AG10803 (cell line): Measurements from ENCODE around the gene L1CAM.

Experiments
- DNase-seq: peaks from one replicate; pipeline ENCODE4 v3.0.0; 2010; ENCODE audit warnings: low read depth
- H3K4me3 ChIP-seq: 2 replicates; pipeline ENCODE4 v1.5.1; 2011; ENCODE audit warnings: mild to moderate bottlenecking, low read length, control low read depth
- TF ChIP-seq, protein P1 (sequence below): conservative IDR thresholded peaks from 2 replicates; pipeline ENCODE4 v1.5.1; 2011; ENCODE audit warnings: mild to moderate bottlenecking, low read length, control low read depth, inconsistent platforms

Gene L1CAM

DNA sequence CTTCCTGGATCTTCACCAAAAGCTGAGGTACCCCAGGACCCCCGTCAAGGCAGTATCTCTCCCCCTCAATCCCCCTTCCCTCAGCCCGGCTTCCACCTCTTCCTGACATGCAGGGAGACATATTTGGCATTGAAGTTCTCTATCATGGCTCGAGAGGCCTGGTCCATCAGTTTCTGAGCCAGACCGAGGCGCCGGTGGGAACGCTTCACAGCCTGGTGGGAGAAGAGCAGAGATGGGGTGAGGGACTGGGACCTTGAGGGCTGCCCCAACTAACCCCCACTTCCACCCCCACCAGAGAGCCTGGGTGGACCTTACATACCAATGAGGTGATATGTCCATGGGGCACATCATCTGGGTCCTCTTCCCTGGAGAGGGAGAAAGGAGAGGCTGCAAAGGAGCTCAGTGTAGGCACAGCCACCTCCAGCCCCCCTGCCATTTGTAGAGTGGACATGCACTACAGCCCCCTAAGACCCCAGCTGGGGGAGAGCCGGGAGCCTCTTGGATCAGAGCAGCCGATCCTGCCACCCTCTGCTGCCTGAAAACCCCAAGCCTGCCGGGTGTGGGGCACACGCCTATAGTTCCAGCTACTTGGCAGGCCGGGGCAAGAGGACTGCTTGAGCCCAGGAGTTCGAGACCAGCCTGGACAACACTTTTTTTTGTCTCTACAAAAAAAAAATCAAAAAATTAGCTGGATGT is 46.4 kb upstream of the L1CAM start:
- DNase-seq = no peak
- TF ChIP-seq, protein P1, sequence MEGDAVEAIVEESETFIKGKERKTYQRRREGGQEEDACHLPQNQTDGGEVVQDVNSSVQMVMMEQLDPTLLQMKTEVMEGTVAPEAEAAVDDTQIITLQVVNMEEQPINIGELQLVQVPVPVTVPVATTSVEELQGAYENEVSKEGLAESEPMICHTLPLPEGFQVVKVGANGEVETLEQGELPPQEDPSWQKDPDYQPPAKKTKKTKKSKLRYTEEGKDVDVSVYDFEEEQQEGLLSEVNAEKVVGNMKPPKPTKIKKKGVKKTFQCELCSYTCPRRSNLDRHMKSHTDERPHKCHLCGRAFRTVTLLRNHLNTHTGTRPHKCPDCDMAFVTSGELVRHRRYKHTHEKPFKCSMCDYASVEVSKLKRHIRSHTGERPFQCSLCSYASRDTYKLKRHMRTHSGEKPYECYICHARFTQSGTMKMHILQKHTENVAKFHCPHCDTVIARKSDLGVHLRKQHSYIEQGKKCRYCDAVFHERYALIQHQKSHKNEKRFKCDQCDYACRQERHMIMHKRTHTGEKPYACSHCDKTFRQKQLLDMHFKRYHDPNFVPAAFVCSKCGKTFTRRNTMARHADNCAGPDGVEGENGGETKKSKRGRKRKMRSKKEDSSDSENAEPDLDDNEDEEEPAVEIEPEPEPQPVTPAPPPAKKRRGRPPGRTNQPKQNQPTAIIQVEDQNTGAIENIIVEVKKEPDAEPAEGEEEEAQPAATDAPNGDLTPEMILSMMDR = no peak
- no peak overlapping the region for H3K4me3 ChIP-seq

DNA sequence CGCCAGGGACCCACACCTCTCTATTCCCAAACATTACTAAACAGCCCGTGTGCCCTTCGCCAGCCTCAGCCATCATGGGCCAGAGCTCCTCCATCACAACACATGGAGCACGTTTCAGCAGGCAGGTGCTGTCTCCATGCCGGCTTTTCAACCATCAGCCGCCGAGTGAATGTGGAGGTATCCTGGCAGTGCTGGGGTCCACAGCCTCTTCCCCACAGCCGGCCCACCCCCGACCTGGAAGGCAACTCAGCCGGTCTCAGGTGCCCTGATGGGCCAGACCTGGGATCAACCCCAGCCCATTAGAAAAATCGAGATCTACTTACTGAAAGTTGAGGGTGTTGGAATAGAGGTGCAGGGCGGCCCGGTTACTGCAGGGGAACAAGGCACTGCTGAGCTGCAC is 45.8 kb upstream of the L1CAM start:
- no peak overlapping the region for H3K4me3 ChIP-seq

DNA sequence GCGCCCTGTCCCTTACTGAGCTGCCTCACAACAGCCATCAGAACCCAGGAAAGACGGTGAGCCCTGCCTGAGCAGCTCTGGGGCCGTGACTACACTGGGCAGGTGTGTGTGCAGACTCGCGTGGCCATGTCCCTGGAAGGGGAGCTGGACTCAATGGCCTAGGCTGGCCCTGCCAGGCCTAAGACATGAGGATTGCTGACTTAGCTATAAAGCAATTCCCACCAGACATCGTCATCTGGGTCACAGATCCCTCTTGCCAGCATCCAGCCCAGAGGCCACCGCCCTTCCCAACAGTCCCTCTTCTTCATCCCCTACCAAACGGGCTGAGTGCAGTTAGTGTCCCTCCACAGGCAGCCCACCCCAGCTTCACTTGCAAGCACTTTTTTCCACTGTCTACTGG is 45.2 kb upstream of the L1CAM start:
- TF ChIP-seq, protein P1 = no peak
- no peak for DNase-seq
- H3K4me3 ChIP-seq = no peak overlapping the region

More for the DNA sequence above, 45.8 kb upstream of the L1CAM start:
- TF ChIP-seq, protein P1 = no peak
- no peak for DNase-seq

DNA sequence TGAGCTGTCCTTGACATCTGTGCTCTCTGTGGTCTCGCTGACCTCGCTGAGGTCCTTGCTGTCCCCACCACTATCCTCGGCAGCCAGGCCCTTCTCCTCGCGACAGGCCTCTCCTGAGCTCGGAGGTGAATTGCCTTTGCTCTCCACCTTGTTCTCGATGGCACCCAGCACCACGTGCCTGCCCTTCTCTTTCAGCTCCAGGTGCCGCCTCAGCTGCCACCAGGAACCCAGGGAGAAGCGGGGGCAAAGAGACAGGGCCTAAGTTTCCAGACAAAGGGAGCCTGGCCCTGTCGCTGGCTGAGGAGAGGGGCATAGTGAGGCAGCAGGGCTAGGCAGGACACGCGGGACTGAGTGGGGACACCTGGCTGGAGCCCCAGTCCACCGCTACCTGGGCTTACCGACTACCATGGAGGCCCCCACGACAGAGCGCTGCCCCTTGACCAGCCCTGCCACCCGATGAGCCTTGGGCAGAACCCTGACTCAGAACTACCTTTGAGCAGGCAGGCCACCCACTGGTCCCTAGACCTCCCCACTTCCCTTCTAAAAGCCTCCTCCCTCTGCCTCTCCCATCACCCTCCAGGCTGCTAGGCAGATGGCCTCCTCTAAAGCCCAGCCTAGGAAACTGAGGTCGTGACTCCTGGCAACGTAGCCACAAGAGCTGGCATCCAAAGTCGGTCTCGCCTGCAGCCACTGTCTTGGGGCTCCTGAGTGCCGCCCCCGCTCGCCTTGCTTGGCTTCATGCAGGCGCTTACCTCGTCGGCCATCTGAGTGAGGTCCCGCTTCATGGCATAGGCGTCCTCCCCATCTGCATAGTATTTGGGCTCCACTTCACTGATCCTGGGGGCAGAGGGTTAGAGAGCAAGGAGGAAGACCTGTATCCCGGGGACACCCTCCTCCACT is 44.3 kb upstream of the L1CAM start:
- no peak overlapping the region for H3K4me3 ChIP-seq
- no peak for DNase-seq
- TF ChIP-seq, protein P1 = no peak

DNA sequence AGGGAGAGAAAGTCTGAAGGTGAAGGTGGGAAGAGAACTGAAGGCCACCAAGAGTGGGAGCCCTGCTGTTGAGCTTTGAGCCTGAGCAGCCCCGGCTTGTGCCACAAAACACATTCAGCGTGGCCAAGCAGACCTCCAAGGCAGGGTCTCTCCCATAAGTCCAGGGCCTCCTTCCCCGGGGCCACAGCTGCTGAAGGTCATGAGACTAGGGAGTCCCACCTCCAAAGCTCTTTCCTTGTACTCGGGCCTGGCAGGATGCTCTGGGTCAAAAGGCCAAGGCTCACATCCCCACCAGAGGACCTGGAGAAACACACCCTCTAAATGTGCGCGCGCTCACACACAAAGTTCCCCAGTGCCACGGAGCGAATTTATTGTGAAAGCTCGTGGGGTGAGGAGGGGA is 43.6 kb upstream of the L1CAM start:
- no peak overlapping the region for H3K4me3 ChIP-seq
- TF ChIP-seq, protein P1 = no peak
- no peak for DNase-seq

DNA sequence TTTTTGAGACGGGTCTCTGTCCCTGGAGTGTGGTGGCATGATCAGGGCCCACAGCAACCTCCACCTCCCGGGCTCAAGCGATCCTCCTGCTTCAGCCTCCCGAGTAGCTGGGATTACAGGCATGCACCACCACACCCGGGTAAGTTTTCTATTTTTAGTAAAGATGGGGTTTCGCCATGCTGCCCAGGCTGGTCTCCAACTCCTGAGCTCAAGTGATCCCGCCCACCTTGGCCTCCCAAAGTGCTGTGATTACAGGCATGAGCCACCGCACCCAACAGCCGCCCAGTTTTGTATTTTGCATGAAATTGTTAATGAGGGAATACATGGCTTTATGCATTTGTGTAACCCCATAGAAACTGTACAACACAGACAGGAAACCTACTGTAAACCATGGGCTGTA is 42.9 kb upstream of the L1CAM start:
- no peak overlapping the region for H3K4me3 ChIP-seq
- TF ChIP-seq, protein P1 = no peak
- DNase-seq = no peak
